ENCODE measurements around the gene CNTN4.

The CNTN4 gene

DNA sequence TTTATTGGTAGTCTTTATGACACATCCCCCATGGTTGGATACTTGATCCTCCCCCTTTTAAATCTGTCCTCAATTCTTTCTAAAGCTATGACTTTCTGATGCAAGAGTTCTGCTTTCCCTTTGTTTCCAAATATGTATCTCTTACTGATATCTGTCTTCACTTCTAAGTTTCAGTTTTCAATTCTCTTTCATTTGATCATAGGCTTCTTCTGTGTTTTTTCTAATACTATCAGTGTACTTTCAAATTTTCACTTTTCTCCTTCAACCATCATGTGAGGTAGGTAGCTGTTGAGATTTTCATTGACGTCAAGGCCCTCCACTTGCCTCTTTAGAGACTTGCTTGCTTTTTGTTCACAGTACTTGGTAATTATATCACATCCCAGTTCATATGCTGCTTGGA lies 436.5 kb downstream of the CNTN4 start:
- Histone ChIP-seq H3K4me3 (ENCODE audit: low read length) (peak overlapping the region; percentile 48; the same call in 1 of the 2 replicates), H3K36me3 (replicated peaks; ENCODE audit: low read depth, low read length) (no peaks in the 10 kb centered on the region), H3K27me3 (ENCODE audit: low read depth, low read length) (no peaks in the 10 kb centered on the region), H3K9me3 (ENCODE audit: insufficient read depth, low read length) (no peaks in the 10 kb centered on the region), H2AFZ (ENCODE audit: low read depth, low read length) (peak overlapping the region; percentile 10; the same call in 1 of the 2 replicates), H3K79me2 (ENCODE audit: low read length) (no peaks in the 10 kb centered on the region), H3K4me2 (ENCODE audit: low read length) (peak overlapping the region; percentile 62), H4K20me1 (ENCODE audit: insufficient read depth, low read length) (no peaks in the 10 kb centered on the region), H3K9ac (ENCODE audit: low read length) (no peak overlapping the region), H3K27ac (ENCODE audit: low read length) (peak overlapping the region; percentile 44), H3K4me1 (ENCODE audit: low read length) (peaks cover 18% of the 10 kb centered on the region)
- no peak for TF ChIP-seq CTCF (IDR thresholded peaks at IDR 0.05; ENCODE audit: low read depth, low read length)
- no peak for TF ChIP-seq EZH2phosphoT487 (IDR thresholded peaks at IDR 0.05; ENCODE audit: low read depth)

- H3K79me2 ChIP-seq (ENCODE audit: low read length), result no peaks in the 10 kb centered on the region
- no peak overlapping the region for H3K4me2 ChIP-seq (ENCODE audit: low read length)
- no peak overlapping the region for H3K4me3 ChIP-seq (ENCODE audit: low read length)
- TF ChIP-seq EZH2phosphoT487 (IDR thresholded peaks at IDR 0.05; ENCODE audit: low read depth) (no peak), CTCF (IDR thresholded peaks at IDR 0.05; ENCODE audit: low read depth, low read length) (no peak)
- H3K27ac ChIP-seq (ENCODE audit: low read length), result no peak overlapping the region
- no peak overlapping the region for H3K9ac ChIP-seq (ENCODE audit: low read length)
- no peak overlapping the region for H2AFZ ChIP-seq (ENCODE audit: low read depth, low read length)
- H3K27me3 ChIP-seq (ENCODE audit: low read depth, low read length), result no peaks in the 10 kb centered on the region
- H3K4me1 ChIP-seq (ENCODE audit: low read length), result peaks cover 15% of the 10 kb centered on the region
- H3K9me3 ChIP-seq (ENCODE audit: insufficient read depth, low read length), result no peaks in the 10 kb centered on the region
- H3K36me3 ChIP-seq (replicated peaks; ENCODE audit: low read depth, low read length), result no peaks in the 10 kb centered on the region
- no peaks in the 10 kb centered on the region for H4K20me1 ChIP-seq (ENCODE audit: insufficient read depth, low read length)
Measured at GRCh38 chr3:2536575-2536974, 437.9 kb downstream of the CNTN4 start.

DNA sequence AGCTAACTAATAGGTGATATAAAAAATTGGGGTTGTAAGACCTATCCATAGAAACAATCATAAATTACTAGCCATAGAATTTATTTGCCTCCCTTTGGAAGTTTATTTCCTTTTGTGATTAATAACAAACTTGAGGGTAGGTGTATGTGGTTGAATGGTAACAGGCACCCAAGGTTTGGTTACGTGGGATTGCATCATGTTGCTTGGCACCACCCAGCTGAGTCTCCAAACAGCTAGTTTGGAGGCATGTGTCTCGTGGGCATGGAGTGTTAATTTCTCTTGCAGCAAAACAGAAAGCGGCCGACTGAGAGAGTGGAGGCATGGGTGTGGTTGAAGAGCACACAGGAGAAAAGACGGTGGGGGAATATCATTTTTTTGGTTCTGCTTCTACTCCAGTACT lies 441.4 kb downstream of the CNTN4 start:
- Histone ChIP-seq H3K4me3 (ENCODE audit: low read length) (no peak overlapping the region), H3K4me2 (ENCODE audit: low read length) (no peak overlapping the region), H3K27me3 (ENCODE audit: low read depth, low read length) (no peaks in the 10 kb centered on the region)

DNA sequence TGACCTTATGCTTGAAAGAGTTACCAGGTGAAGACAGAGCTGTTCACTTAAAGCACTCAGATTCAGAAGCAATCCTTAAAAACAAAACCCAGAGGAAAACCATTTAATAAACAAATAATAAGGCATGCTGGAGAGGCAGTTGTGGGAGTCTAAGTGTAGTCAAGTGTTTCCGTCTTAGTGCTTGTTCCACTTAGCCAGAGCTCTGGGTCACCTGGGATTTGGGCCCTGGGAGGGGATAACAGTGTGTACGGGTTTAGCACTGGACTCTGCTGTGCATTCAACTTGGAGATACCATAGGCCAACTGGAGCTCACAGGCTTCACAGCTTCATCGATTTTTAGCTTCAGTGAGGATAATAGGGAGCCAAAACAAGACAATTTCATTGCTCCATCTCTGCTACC lies 444.6 kb downstream of the CNTN4 start:
- no peak for TF ChIP-seq EZH2phosphoT487 (IDR thresholded peaks at IDR 0.05; ENCODE audit: low read depth)
- TF ChIP-seq CTCF (IDR thresholded peaks at IDR 0.05; ENCODE audit: low read depth, low read length), result no peak
- no peaks in the 10 kb centered on the region for H3K9me3 ChIP-seq (ENCODE audit: insufficient read depth, low read length)
- no peak overlapping the region for H3K9ac ChIP-seq (ENCODE audit: low read length)
- no peaks in the 10 kb centered on the region for H3K79me2 ChIP-seq (ENCODE audit: low read length)
- no peak overlapping the region for H3K4me3 ChIP-seq (ENCODE audit: low read length)
- no peak overlapping the region for H3K4me2 ChIP-seq (ENCODE audit: low read length)
- H3K36me3 ChIP-seq (replicated peaks; ENCODE audit: low read depth, low read length), result no peaks in the 10 kb centered on the region
- no peaks in the 10 kb centered on the region for H3K4me1 ChIP-seq (ENCODE audit: low read length)
- H2AFZ ChIP-seq (ENCODE audit: low read depth, low read length), result no peak overlapping the region
- H3K27ac ChIP-seq (ENCODE audit: low read length), result no peak overlapping the region
- no peaks in the 10 kb centered on the region for H3K27me3 ChIP-seq (ENCODE audit: low read depth, low read length)
- H4K20me1 ChIP-seq (ENCODE audit: insufficient read depth, low read length), result no peaks in the 10 kb centered on the region

More for the DNA sequence above, 441.4 kb downstream of the CNTN4 start:
- Histone ChIP-seq H3K79me2 (ENCODE audit: low read length) (no peaks in the 10 kb centered on the region), H3K9me3 (ENCODE audit: insufficient read depth, low read length) (no peaks in the 10 kb centered on the region), H4K20me1 (ENCODE audit: insufficient read depth, low read length) (no peaks in the 10 kb centered on the region), H3K36me3 (replicated peaks; ENCODE audit: low read depth, low read length) (no peaks in the 10 kb centered on the region), H2AFZ (ENCODE audit: low read depth, low read length) (no peak overlapping the region), H3K4me1 (ENCODE audit: low read length) (peaks cover 10% of the 10 kb centered on the region), H3K9ac (ENCODE audit: low read length) (no peak overlapping the region), H3K27ac (ENCODE audit: low read length) (no peak overlapping the region)
- TF ChIP-seq CTCF (IDR thresholded peaks at IDR 0.05; ENCODE audit: low read depth, low read length), result no peak
- no peak for TF ChIP-seq EZH2phosphoT487 (IDR thresholded peaks at IDR 0.05; ENCODE audit: low read depth)

Measured in OCI-LY3 (cell line).